ENCODE measurements around the gene ACSS2.

The ACSS2 gene

GRCh38 chr20:34876406-34877282 is at the start of gene ACSS2:
Gene ACSS2 (plus strand): TSS chr20:34876612. CDS start chr20:34876646, 34 bp downstream.
- no peaks in the 10 kb centered on the region for H3K36me3 Mint-ChIP-seq
- peak within 1 kb of the TSS; percentile 64 for H3K27ac Mint-ChIP-seq
- H3K4me3 Mint-ChIP-seq: peak within 1 kb of the TSS; percentile 88
- H3K27me3 Mint-ChIP-seq: no peaks in the 10 kb centered on the region
- H3K4me1 Mint-ChIP-seq (ENCODE audit: low read depth): peaks cover 47% of the 10 kb centered on the region
- H3K9me3 Mint-ChIP-seq (ENCODE audit: low read depth): no peaks in the 10 kb centered on the region

- no peaks in the 10 kb centered on the region for H3K36me3 Mint-ChIP-seq
- no peak overlapping the region for H3K27ac Mint-ChIP-seq
- no peak overlapping the region for H3K4me3 Mint-ChIP-seq
- H3K27me3 Mint-ChIP-seq: peaks cover 4% of the 10 kb centered on the region
- no peaks in the 10 kb centered on the region for H3K9me3 Mint-ChIP-seq (ENCODE audit: low read depth)
- H3K4me1 Mint-ChIP-seq (ENCODE audit: low read depth): peaks cover 13% of the 10 kb centered on the region
These were observed 47.2 kb upstream of the ACSS2 start for GRCh38 chr20:34829191-34829590.

- H3K4me3 Mint-ChIP-seq: no peak overlapping the region
- no peaks in the 10 kb centered on the region for H3K36me3 Mint-ChIP-seq
- peaks cover 8% of the 10 kb centered on the region for H3K27me3 Mint-ChIP-seq
- no peaks in the 10 kb centered on the region for H3K9me3 Mint-ChIP-seq (ENCODE audit: low read depth)
- no peak overlapping the region for H3K27ac Mint-ChIP-seq
- no peaks in the 10 kb centered on the region for H3K4me1 Mint-ChIP-seq (ENCODE audit: low read depth)
These were observed 44.5 kb upstream of the ACSS2 start for GRCh38 chr20:34831936-34832335.

- H3K27ac Mint-ChIP-seq: no peak overlapping the region
- no peaks in the 10 kb centered on the region for H3K9me3 Mint-ChIP-seq (ENCODE audit: low read depth)
- H3K4me3 Mint-ChIP-seq: no peak overlapping the region
- no peaks in the 10 kb centered on the region for H3K36me3 Mint-ChIP-seq
- H3K4me1 Mint-ChIP-seq (ENCODE audit: low read depth): no peaks in the 10 kb centered on the region
- H3K27me3 Mint-ChIP-seq: peaks cover 9% of the 10 kb centered on the region
These were observed 41.9 kb upstream of the ACSS2 start for GRCh38 chr20:34834459-34834893.

GRCh38 chr20:34842143-34842542 is 34.3 kb upstream of the ACSS2 start:
- no peak overlapping the region for H3K4me3 Mint-ChIP-seq
- no peaks in the 10 kb centered on the region for H3K9me3 Mint-ChIP-seq (ENCODE audit: low read depth)
- H3K36me3 Mint-ChIP-seq: no peaks in the 10 kb centered on the region
- peaks cover 1% of the 10 kb centered on the region for H3K27me3 Mint-ChIP-seq
- no peak overlapping the region for H3K27ac Mint-ChIP-seq
- H3K4me1 Mint-ChIP-seq (ENCODE audit: low read depth): no peaks in the 10 kb centered on the region

GRCh38 chr20:34843421-34843820 is 33.0 kb upstream of the ACSS2 start:
- Mint-ChIP-seq H3K36me3 (no peaks in the 10 kb centered on the region), H3K27ac (no peak overlapping the region), H3K9me3 (ENCODE audit: low read depth) (no peaks in the 10 kb centered on the region)

GRCh38 chr20:34848597-34848996 is 27.8 kb upstream of the ACSS2 start:
- H3K4me3 Mint-ChIP-seq: no peak overlapping the region
- H3K36me3 Mint-ChIP-seq: no peaks in the 10 kb centered on the region
- H3K9me3 Mint-ChIP-seq (ENCODE audit: low read depth): no peaks in the 10 kb centered on the region
- H3K27ac Mint-ChIP-seq: no peak overlapping the region
- no peaks in the 10 kb centered on the region for H3K27me3 Mint-ChIP-seq
- H3K4me1 Mint-ChIP-seq (ENCODE audit: low read depth): no peaks in the 10 kb centered on the region

More at GRCh38 chr20:34843421-34843820, 33.0 kb upstream of the ACSS2 start:
- H3K4me3 Mint-ChIP-seq: no peak overlapping the region
- H3K27me3 Mint-ChIP-seq: no peaks in the 10 kb centered on the region
- no peaks in the 10 kb centered on the region for H3K4me1 Mint-ChIP-seq (ENCODE audit: low read depth)

GRCh38 chr20:34849778-34850177 is 26.6 kb upstream of the ACSS2 start:
- H3K27ac Mint-ChIP-seq: no peak overlapping the region
- no peaks in the 10 kb centered on the region for H3K36me3 Mint-ChIP-seq
- no peaks in the 10 kb centered on the region for H3K4me1 Mint-ChIP-seq (ENCODE audit: low read depth)
- no peak overlapping the region for H3K4me3 Mint-ChIP-seq
- no peaks in the 10 kb centered on the region for H3K9me3 Mint-ChIP-seq (ENCODE audit: low read depth)
- no peaks in the 10 kb centered on the region for H3K27me3 Mint-ChIP-seq

GRCh38 chr20:34850969-34851368 is 25.4 kb upstream of the ACSS2 start:
- H3K36me3 Mint-ChIP-seq: peaks cover 3% of the 10 kb centered on the region

GRCh38 chr20:34852298-34852697 is 24.1 kb upstream of the ACSS2 start:
- H3K27me3 Mint-ChIP-seq: no peaks in the 10 kb centered on the region
- no peak overlapping the region for H3K4me3 Mint-ChIP-seq
- H3K36me3 Mint-ChIP-seq: peaks cover 3% of the 10 kb centered on the region
- no peaks in the 10 kb centered on the region for H3K4me1 Mint-ChIP-seq (ENCODE audit: low read depth)
- no peaks in the 10 kb centered on the region for H3K9me3 Mint-ChIP-seq (ENCODE audit: low read depth)
- H3K27ac Mint-ChIP-seq: no peak overlapping the region

More at GRCh38 chr20:34850969-34851368, 25.4 kb upstream of the ACSS2 start:
- H3K4me1 Mint-ChIP-seq (ENCODE audit: low read depth): no peaks in the 10 kb centered on the region
- H3K27ac Mint-ChIP-seq: no peak overlapping the region
- no peaks in the 10 kb centered on the region for H3K9me3 Mint-ChIP-seq (ENCODE audit: low read depth)
- no peak overlapping the region for H3K4me3 Mint-ChIP-seq
- no peaks in the 10 kb centered on the region for H3K27me3 Mint-ChIP-seq

- Mint-ChIP-seq H3K27me3 (no peaks in the 10 kb centered on the region), H3K4me3 (no peak overlapping the region), H3K4me1 (ENCODE audit: low read depth) (peaks cover 1% of the 10 kb centered on the region), H3K36me3 (peaks cover 5% of the 10 kb centered on the region), H3K9me3 (ENCODE audit: low read depth) (no peaks in the 10 kb centered on the region), H3K27ac (no peak overlapping the region)
These were observed 17.0 kb upstream of the ACSS2 start for GRCh38 chr20:34859367-34859766.

- no peaks in the 10 kb centered on the region for H3K9me3 Mint-ChIP-seq (ENCODE audit: low read depth)
- H3K4me1 Mint-ChIP-seq (ENCODE audit: low read depth): peaks cover 1% of the 10 kb centered on the region
- no peak overlapping the region for H3K4me3 Mint-ChIP-seq
- peaks cover 5% of the 10 kb centered on the region for H3K36me3 Mint-ChIP-seq
- no peaks in the 10 kb centered on the region for H3K27me3 Mint-ChIP-seq
- no peak overlapping the region for H3K27ac Mint-ChIP-seq
These were observed 16.4 kb upstream of the ACSS2 start for GRCh38 chr20:34859826-34860545.

GRCh38 chr20:34861386-34862084 is 14.9 kb upstream of the ACSS2 start:
- H3K4me1 Mint-ChIP-seq (ENCODE audit: low read depth): peaks cover 1% of the 10 kb centered on the region

GRCh38 chr20:34862724-34863123 is 13.7 kb upstream of the ACSS2 start:
- H3K27ac Mint-ChIP-seq: no peak overlapping the region
- H3K27me3 Mint-ChIP-seq: no peaks in the 10 kb centered on the region
- no peaks in the 10 kb centered on the region for H3K9me3 Mint-ChIP-seq (ENCODE audit: low read depth)
- no peak overlapping the region for H3K4me3 Mint-ChIP-seq
- H3K36me3 Mint-ChIP-seq: peaks cover 4% of the 10 kb centered on the region
- peaks cover 1% of the 10 kb centered on the region for H3K4me1 Mint-ChIP-seq (ENCODE audit: low read depth)

More at GRCh38 chr20:34861386-34862084, 14.9 kb upstream of the ACSS2 start:
- Mint-ChIP-seq H3K27me3 (no peaks in the 10 kb centered on the region), H3K27ac (no peak overlapping the region), H3K36me3 (peaks cover 2% of the 10 kb centered on the region), H3K4me3 (no peak overlapping the region), H3K9me3 (ENCODE audit: low read depth) (no peaks in the 10 kb centered on the region)
